K562 (cell line): ENCODE measurements around the gene CHCHD10. TPM values are rescaled to one million over a fixed set of nuclear protein-coding genes. Genes with fewer than 3 reads are reported as not detected.

Source experiments
- ADNP ChIP-seq: fragments of 200-800 bp; sonication (Bioruptor generic); IDR thresholded peaks from 2 replicates; pipeline ENCODE4 v1.6.1; 2016; ENCODE audit warnings: missing genetic modification characterization, missing compliant biosample characterization
- BMI1 ChIP-seq: fragments of 150-350 bp; IDR thresholded peaks from 2 replicates; pipeline ENCODE4 v1.6.1; 2014; ENCODE audit warnings: low read length
- CBX1 ChIP-seq: sonication (generic); IDR thresholded peaks from 2 replicates; pipeline ENCODE4 v1.6.1; 2016; ENCODE audit warnings: antibody characterized with exemption, low read depth, mild to moderate bottlenecking
- ETS2 ChIP-seq: IDR thresholded peaks from 2 replicates; pipeline ENCODE4 v1.6.1; 2016; ENCODE audit warnings: borderline replicate concordance, missing genetic modification characterization, mild to moderate bottlenecking, moderate library complexity, missing compliant biosample characterization; ENCODE audit not compliant: poor library complexity, severe bottlenecking
- JUNB ChIP-seq: fragments of 450-650 bp; formaldehyde crosslinking; conservative IDR thresholded peaks from 2 replicates; pipeline ENCODE4 v1.4.0; 2020; ENCODE audit warnings: mild to moderate bottlenecking
- KDM4B ChIP-seq, 2 experiments: fragments of 450-650 bp in 1 of 2; sonication (generic) in 1 of 2; IDR thresholded peaks; 2 replicates each; pipeline ENCODE4 v1.6.1; 2016 to 2017; ENCODE audit warnings: borderline replicate concordance in 2 of 2, antibody characterized with exemption in 1 of 2, low read depth in 1 of 2, mild to moderate bottlenecking in 1 of 2
- NCOA6 ChIP-seq: fragments of 450-650 bp; IDR thresholded peaks from 2 replicates; pipeline ENCODE4 v1.6.1; 2017; ENCODE audit warnings: mild to moderate bottlenecking
- NFRKB ChIP-seq: fragments of 450-650 bp; IDR thresholded peaks from 2 replicates; pipeline ENCODE4 v1.6.1; 2016; ENCODE audit warnings: low read depth
- NRF1 ChIP-seq, 2 experiments: fragments of 450-650 bp; IDR thresholded peaks in 1 of 2; conservative IDR thresholded peaks in 1 of 2; 2 replicates each; pipeline ENCODE4 v1.6.1; 2014; ENCODE audit warnings: mild to moderate bottlenecking in 2 of 2
- PHF20 ChIP-seq: fragments of 450-650 bp; IDR thresholded peaks from 2 replicates; pipeline ENCODE4 v1.6.1; 2018; ENCODE audit not compliant: partially characterized antibody
- POLR2H ChIP-seq: IDR thresholded peaks from 2 replicates; pipeline ENCODE4 v1.6.1; 2016; ENCODE audit warnings: missing genetic modification characterization, low read depth, mild to moderate bottlenecking, control low read depth, missing compliant biosample characterization, moderate library complexity
- POLR3A ChIP-seq: IDR thresholded peaks from 2 replicates; pipeline ENCODE4 v1.6.1; 2011; ENCODE audit warnings: borderline replicate concordance, mild to moderate bottlenecking, moderate library complexity; ENCODE audit not compliant: insufficient read length, insufficient read depth; ENCODE audit errors: extremely low read depth
- RBFOX2 ChIP-seq: fragments of 200-400 bp; formaldehyde crosslinking; IDR thresholded peaks from 2 replicates; pipeline ENCODE4 v1.6.1; 2017; ENCODE audit warnings: low read depth, mild to moderate bottlenecking, low read length, moderate library complexity
- SETDB1 ChIP-seq: IDR thresholded peaks from one replicate; pipeline ENCODE4 v1.6.1; 2012; ENCODE audit warnings: low read length, control low read depth, inconsistent platforms
- SRF ChIP-seq, 2 experiments: fragments of 250-450, 450-650 bp in 1 of 2; sonication (Bioruptor Pico) in 1 of 2; sonication (generic) in 1 of 2; formaldehyde crosslinking; IDR thresholded peaks; 2 replicates each; pipeline versions ENCODE4 v1.5.0 to v1.5.1; 2020 to 2022; ENCODE audit warnings: mild to moderate bottlenecking in 1 of 2, missing genetic modification reagents in 1 of 2
- XRCC3 ChIP-seq: fragments of 450-650 bp; IDR thresholded peaks from 2 replicates; pipeline ENCODE4 v1.6.1; 2017; ENCODE audit warnings: mild to moderate bottlenecking, moderate library complexity
- ZNF146 ChIP-seq: IDR thresholded peaks from one replicate; pipeline ENCODE4 v1.6.1; 2018; ENCODE audit warnings: missing compliant biosample characterization; ENCODE audit not compliant: unreplicated experiment
- ZNF217 ChIP-seq: sonication (generic); formaldehyde crosslinking; IDR thresholded peaks from 2 replicates; pipeline ENCODE4 v1.8.0; 2022; ENCODE audit warnings: mild to moderate bottlenecking, missing genetic modification reagents
- ZNF224 ChIP-seq: sonication (generic); formaldehyde crosslinking; IDR thresholded peaks from 2 replicates; pipeline ENCODE4 v1.8.0; 2022; ENCODE audit warnings: mild to moderate bottlenecking, missing genetic modification reagents
- ZNF274 ChIP-seq: IDR thresholded peaks from 2 replicates; pipeline ENCODE4 v1.6.1; 2011; ENCODE audit warnings: low read depth, mild to moderate bottlenecking, low read length, moderate library complexity, borderline replicate concordance
- ZNF75A ChIP-seq: fragments of 450-650 bp; formaldehyde crosslinking; IDR thresholded peaks from 2 replicates; pipeline ENCODE4 v1.4.0; 2020; ENCODE audit warnings: mild to moderate bottlenecking
- ZNF780A ChIP-seq: fragments of 250-450 bp; sonication (Bioruptor Pico); IDR thresholded peaks from 2 replicates; pipeline ENCODE4 v1.5.0; 2021; ENCODE audit warnings: mild to moderate bottlenecking
- polyA plus RNA-seq, 8 experiments: library from polyadenylated mRNA; depleted of rRNA in 4 of 8; stranded (reverse) in 5 of 8; unstranded in 3 of 8; fragments of >200 nt; fragmentation: Nextera tagmentation in 2 of 8; fragmentation: Illumina TruSeq in 1 of 8; extraction: Ambion mirVana in 2 of 8; extraction: Trizol in 1 of 8; gene quantifications; 2 replicates each; pipeline versions ENCODE4 v1.2.1 to v1.2.3, GENCODE V29; 2011 to 2014; ENCODE audit warnings: inconsistent platforms in 1 of 8, missing spikeins in 1 of 8
- total RNA-seq, 7 experiments: library from RNA; depleted of rRNA in 6 of 7; stranded (reverse); fragments of >200 nt in 6 of 7; fragmentation: Illumina TruSeq in 2 of 7; extraction: Trizol in 2 of 7; gene quantifications; 2 replicates each; pipeline versions ENCODE4 v1.2.1 to v1.2.3, GENCODE V29; 2011 to 2021; ENCODE audit warnings: low replicate concordance in 1 of 7
- TF ChIP-seq, protein P1 (sequence below): fragments of 250-450 bp; sonication (Bioruptor Pico); IDR thresholded peaks from 2 replicates; pipeline ENCODE4 v1.8.0; 2021; ENCODE audit warnings: moderate library complexity, mild to moderate bottlenecking, inconsistent platforms

The CHCHD10 gene
- total and polyA plus RNA-seq, 9 of the 15 experiments (the other 6 are each of a cell fraction or from before 2014, with no cell fraction given) = 15.2 to 292 (median 102) TPM

GRCh38 chr22:23751441-23751996, 16.3 kb downstream of the CHCHD10 start (continued):
- TF ChIP-seq KDM4B (IDR thresholded peaks at IDR 0.05; ENCODE audit: borderline replicate concordance in 2 of 2, low read depth in 1 of 2) (0 out of 4 replicates have a peak, but pooled peaks of 1 of the 2 experiments have one; percentile 13), CBX1 (no peak), ZNF224 (no peak), ZNF780A (CRISPR knock-in tag) (no peak), ZNF217 (CRISPR knock-in tag) (no peak), NFRKB (0 out of 2 replicates have a peak, but pooled peaks have one; percentile 49), NRF1 (conservative IDR thresholded peaks at IDR 0.05 in 1 of 2, IDR thresholded peaks at IDR 0.05 in 1 of 2) (0 out of 4 replicates have a peak, but pooled peaks of 1 of the 2 experiments have one; percentile 4), SETDB1 (no peak), ZNF146 (CRISPR knock-in tag) (no peak), SRF (CRISPR knock-in tag; IDR thresholded peaks at IDR 0.05) (no peak), NCOA6 (no peak), ETS2 (tag) (no peak), RBFOX2 (peak; percentile 2; the same call in 1 of the 2 replicates), PHF20 (peak; percentile 22), ZNF274 (no peak), ADNP (tag) (peak; percentile 60; the same call in 1 of the 2 replicates), ZNF75A (CRISPR knock-in tag) (no peak), BMI1 (no peak), POLR2H (tag) (peak; percentile 90), POLR3A (peak; percentile 72), XRCC3 (no peak), JUNB (no peak)
- TF ChIP-seq, protein P1, sequence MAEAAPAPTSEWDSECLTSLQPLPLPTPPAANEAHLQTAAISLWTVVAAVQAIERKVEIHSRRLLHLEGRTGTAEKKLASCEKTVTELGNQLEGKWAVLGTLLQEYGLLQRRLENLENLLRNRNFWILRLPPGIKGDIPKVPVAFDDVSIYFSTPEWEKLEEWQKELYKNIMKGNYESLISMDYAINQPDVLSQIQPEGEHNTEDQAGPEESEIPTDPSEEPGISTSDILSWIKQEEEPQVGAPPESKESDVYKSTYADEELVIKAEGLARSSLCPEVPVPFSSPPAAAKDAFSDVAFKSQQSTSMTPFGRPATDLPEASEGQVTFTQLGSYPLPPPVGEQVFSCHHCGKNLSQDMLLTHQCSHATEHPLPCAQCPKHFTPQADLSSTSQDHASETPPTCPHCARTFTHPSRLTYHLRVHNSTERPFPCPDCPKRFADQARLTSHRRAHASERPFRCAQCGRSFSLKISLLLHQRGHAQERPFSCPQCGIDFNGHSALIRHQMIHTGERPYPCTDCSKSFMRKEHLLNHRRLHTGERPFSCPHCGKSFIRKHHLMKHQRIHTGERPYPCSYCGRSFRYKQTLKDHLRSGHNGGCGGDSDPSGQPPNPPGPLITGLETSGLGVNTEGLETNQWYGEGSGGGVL (CRISPR knock-in tag) = no peak
